OCI-LY3 (cell line): ENCODE data around the gene EPHA6.

Source experiments
- CTCF ChIP-seq: fragments of 200-600, 300-600 bp; sonication (generic); IDR thresholded peaks from 2 replicates; pipeline ENCODE4 v1.5.1; 2014; ENCODE audit warnings: antibody characterized with exemption, low read length, low read depth
- EZH2phosphoT487 ChIP-seq: fragments of 200-600 bp; shearing (Covaris generic); IDR thresholded peaks from 2 replicates; pipeline ENCODE4 v1.6.1; 2018; ENCODE audit warnings: antibody characterized with exemption, mixed run types, low read depth

- TF ChIP-seq CTCF (no peak), EZH2phosphoT487 (no peak)
These were observed 46.5 kb downstream of the EPHA6 start for GRCh38 chr3:96860882-96861281.
